Choroid plexus epithelial cell (primary cell): ENCODE measurements around the gene GUCY2C.
"Not testable (repeated sequence)": the region's sequence is repeated elsewhere in the genome, so short reads cannot be mapped to it uniquely, and the experiment has no call there.

ENCODE experiments used
- DNase-seq: peaks from one replicate; pipeline ENCODE4 v3.0.0-alpha.2; 2010; ENCODE audit warnings: low read depth
- H3K4me3 ChIP-seq: 2 replicates; pipeline ENCODE4 v1.5.1; 2011; ENCODE audit warnings: low read depth, mild to moderate bottlenecking, control low read depth, low read length, moderate library complexity
- CTCF ChIP-seq: conservative IDR thresholded peaks from 2 replicates; pipeline ENCODE4 v1.5.1; 2011; ENCODE audit warnings: low read depth, mild to moderate bottlenecking, control low read depth, inconsistent platforms, low read length, moderate library complexity

The GUCY2C gene

GRCh38 chr12:14696265-14696741 lies at the start of gene GUCY2C:
Gene GUCY2C, minus strand, starts transcription at chr12:14696599. Its CDS starts 151 bp downstream, at chr12:14696448.
- no peak within 1 kb of the TSS for H3K4me3 ChIP-seq
- no peak for DNase-seq
- TF ChIP-seq CTCF, result no peak

GRCh38 chr12:14743061-14743460 lies 46.7 kb upstream of the GUCY2C start:
- TF ChIP-seq CTCF, result no peak
- DNase-seq, result no peak
- H3K4me3 ChIP-seq, result no peak overlapping the region

- DNase-seq, result no peak
- no peak for TF ChIP-seq CTCF
These were observed 45.5 kb upstream of the GUCY2C start for GRCh38 chr12:14741942-14742341.

GRCh38 chr12:14741153-14741552 lies 44.8 kb upstream of the GUCY2C start:
- no peak overlapping the region for H3K4me3 ChIP-seq
- no peak for DNase-seq
- no peak for TF ChIP-seq CTCF

More at GRCh38 chr12:14741942-14742341, 45.5 kb upstream of the GUCY2C start:
- no peak overlapping the region for H3K4me3 ChIP-seq

GRCh38 chr12:14736441-14736840 lies 40.0 kb upstream of the GUCY2C start:
- H3K4me3 ChIP-seq, DNase-seq: not testable (repeated sequence)

GRCh38 chr12:14731821-14732220 lies 35.4 kb upstream of the GUCY2C start:
- DNase-seq, result no peak
- no peak for TF ChIP-seq CTCF
- no peak overlapping the region for H3K4me3 ChIP-seq

GRCh38 chr12:14729586-14729985 lies 33.2 kb upstream of the GUCY2C start:
- no peak for TF ChIP-seq CTCF
- no peak for DNase-seq

More at GRCh38 chr12:14729586-14729985, 33.2 kb upstream of the GUCY2C start:
- H3K4me3 ChIP-seq, result no peak overlapping the region
